Panc1 (cell line): ENCODE measurements around the gene IMPG2. TPM values are rescaled to one million over a fixed set of nuclear protein-coding genes. Genes with fewer than 3 reads are reported as not detected.

Source experiments
- ATAC-seq: fragments of 200-7000 bp; cut with Tn5 transposase; 2 replicates; pipeline ENCODE4 v1.9.1; 2020; ENCODE audit warnings: mild to moderate bottlenecking, moderate library complexity
- BruUV-seq: library from RNA; stranded (reverse); fragments of 400-500 nt; replicated peaks from 2 replicates; lab custom pipeline; 2021; lab: Mats Ljungman, UMichigan
- CTCF ChIA-PET: fragments of 300-600 bp; sonication (Branson Sonifier 250); formaldehyde crosslinking; loops from one replicate; lab custom pipeline; 2022; ENCODE audit warnings: antibody characterized with exemption; lab: Charles Lee
- POLR2A ChIA-PET: fragments of 300-600 bp; sonication (Branson Sonifier 250); formaldehyde crosslinking; loops from one replicate; lab custom pipeline; 2022; ENCODE audit warnings: antibody characterized with exemption; lab: Charles Lee
- DNase-seq: peaks from one replicate; pipeline ENCODE4 v3.0.0-alpha.2; 2010; ENCODE audit warnings: low read depth, low spot score
- H3K27ac ChIP-seq: 2 replicates; pipeline ENCODE4 v1.5.1; 2011; ENCODE audit warnings: mild to moderate bottlenecking, low read length, inconsistent platforms
- H3K27me3 ChIP-seq: fragments of 200-500 bp; sonication (Bioruptor generic); 2 replicates; pipeline ENCODE4 v1.6.0; 2014; ENCODE audit warnings: low read length, inconsistent platforms; ENCODE audit not compliant: control insufficient read depth, insufficient read depth
- H3K36me3 ChIP-seq: fragments of 200-500 bp; sonication (Bioruptor generic); 2 replicates; pipeline ENCODE4 v1.5.1; 2014; ENCODE audit warnings: inconsistent platforms, mild to moderate bottlenecking, low read length, moderate library complexity; ENCODE audit not compliant: control insufficient read depth, insufficient read depth
- H3K4me1 ChIP-seq: 2 replicates; pipeline ENCODE4 v1.5.1; 2011; ENCODE audit warnings: inconsistent platforms, mild to moderate bottlenecking, low read length, moderate library complexity; ENCODE audit not compliant: control insufficient read depth, insufficient read depth
- H3K4me3 ChIP-seq, 2 experiments: 2 replicates each; pipeline ENCODE4 v1.5.1; 2011 to 2012; ENCODE audit warnings: low read depth in 2 of 2, low read length in 2 of 2, mild to moderate bottlenecking in 2 of 2, inconsistent platforms in 1 of 2, moderate library complexity in 1 of 2
- H3K9me3 ChIP-seq: fragments of 200-500 bp; sonication (Bioruptor generic); 2 replicates; pipeline ENCODE4 v1.5.1; 2014; ENCODE audit warnings: low read depth, mild to moderate bottlenecking, inconsistent platforms, low read length, moderate library complexity; ENCODE audit not compliant: control insufficient read depth, insufficient read depth
- POLR2AphosphoS5 ChIP-seq: IDR thresholded peaks from 2 replicates; pipeline ENCODE4 v1.6.1; 2012; ENCODE audit warnings: mild to moderate bottlenecking, low read depth, low read length, moderate library complexity
- SIN3A ChIP-seq: IDR thresholded peaks from 2 replicates; pipeline ENCODE4 v1.6.1; 2012; ENCODE audit warnings: low read depth, mild to moderate bottlenecking, low read length, moderate library complexity, borderline replicate concordance; ENCODE audit not compliant: insufficient read depth
- TCF7L2 ChIP-seq: IDR thresholded peaks from 2 replicates; pipeline ENCODE4 v1.6.1; 2011; ENCODE audit warnings: mild to moderate bottlenecking, low read depth, low read length, inconsistent platforms
- in situ Hi-C: cut with HindIII; loops from 2 replicates; pipeline ENCODE4 v1.10.0; 2016; ENCODE audit warnings: low sequenced_read_pairs, low pct_unique_long_range_greater_than_20kb
- intact Hi-C: fragments of 100-400 bp; cut with micrococcal nuclease; formaldehyde crosslinking; loops from one replicate; pipeline ENCODE4 v1.10.0; 2022; ENCODE audit not compliant: unreplicated experiment
- total RNA-seq: library from RNA; stranded (reverse); gene quantifications from one replicate; pipeline ENCODE4 v1.2.1, GENCODE V29; 2021; ENCODE audit not compliant: unreplicated experiment
- TF ChIP-seq, protein P1 (sequence below), 2 experiments: IDR thresholded peaks; 2 replicates each; pipeline ENCODE4 v1.6.1; 2011 to 2012; ENCODE audit warnings: low read depth in 2 of 2, control low read depth in 1 of 2, low read length in 1 of 2, mild to moderate bottlenecking in 1 of 2, moderate library complexity in 1 of 2; ENCODE audit not compliant: insufficient read depth in 1 of 2
- TF ChIP-seq, protein P2 (sequence below): fragments of 450-650 bp; IDR thresholded peaks from 2 replicates; pipeline ENCODE4 v1.5.1; 2017; ENCODE audit warnings: mild to moderate bottlenecking

IMPG2 gene
- total RNA-seq, 1 experiment from 2014 or later = 0.10 TPM

DNA sequence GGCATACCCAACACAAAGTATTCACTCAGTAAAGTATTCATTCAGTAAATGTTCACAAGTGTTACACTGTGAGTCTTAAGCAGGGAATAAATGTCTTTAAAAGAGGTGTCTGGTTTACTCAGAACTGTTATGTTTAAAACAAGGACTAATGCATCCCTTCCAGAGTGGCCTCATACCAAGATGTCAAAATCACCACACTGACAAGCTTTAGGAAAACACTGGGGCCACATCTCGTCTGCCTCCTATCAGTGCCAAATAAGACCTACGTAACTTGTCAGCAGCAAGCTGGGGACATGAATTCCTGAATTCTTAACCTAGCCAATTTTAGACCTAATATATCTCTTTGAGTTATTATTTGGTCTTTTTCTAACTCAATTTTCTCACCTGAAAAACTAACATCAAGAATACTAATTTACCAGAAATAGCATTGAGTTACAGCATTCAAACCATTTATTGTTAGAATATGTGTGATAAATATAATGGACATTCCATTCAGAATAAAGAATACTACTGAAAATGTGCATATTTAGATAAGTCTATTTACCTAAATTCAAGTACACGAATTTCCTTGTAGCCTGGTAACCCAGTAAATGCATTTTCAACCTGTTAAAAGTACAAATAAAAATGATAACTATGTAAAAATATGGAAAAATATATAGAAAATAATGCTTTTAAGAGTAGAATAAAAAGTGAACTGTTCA lies 51.3 kb downstream of the IMPG2 start:
- in situ Hi-C loops = no loop called here
- intact Hi-C loops = no loop called here

DNA sequence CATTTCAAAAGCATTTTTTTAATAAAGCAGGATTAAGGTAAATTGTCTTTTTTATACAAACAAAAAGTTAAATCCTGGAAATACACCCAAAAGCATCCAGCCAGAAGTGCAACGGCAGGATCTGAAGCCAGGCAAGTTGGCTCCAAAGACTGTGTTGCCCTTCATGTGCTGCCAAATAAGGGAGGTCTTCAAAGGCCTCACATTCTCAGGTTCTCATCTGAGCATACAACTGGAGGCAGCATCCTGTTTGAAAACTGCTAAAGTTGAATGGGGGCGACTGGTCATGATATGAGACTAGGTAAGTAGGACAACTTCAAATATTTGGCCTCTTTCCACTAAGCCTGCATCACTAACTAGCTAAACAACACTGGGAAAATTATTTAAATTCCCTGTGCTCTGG lies 52.2 kb downstream of the IMPG2 start:
- no peak for DNase-seq
- POLR2A ChIA-PET = no interaction called here
- H3K27ac ChIP-seq = no peak overlapping the region
- no peaks in the 10 kb centered on the region for H3K36me3 ChIP-seq
- intact Hi-C loops = no loop called here
- no TSS peak for BruUV-seq
- CTCF ChIA-PET = no interaction called here
- no peak overlapping the region for H3K4me3 ChIP-seq
- H3K27me3 ChIP-seq = no peaks in the 10 kb centered on the region
- no peak for ATAC-seq
- no peaks in the 10 kb centered on the region for H3K4me1 ChIP-seq
- no peak for TF ChIP-seq POLR2AphosphoS5
- no peak for TF ChIP-seq TCF7L2
- TF ChIP-seq SIN3A = no peak
- TF ChIP-seq, protein P1, sequence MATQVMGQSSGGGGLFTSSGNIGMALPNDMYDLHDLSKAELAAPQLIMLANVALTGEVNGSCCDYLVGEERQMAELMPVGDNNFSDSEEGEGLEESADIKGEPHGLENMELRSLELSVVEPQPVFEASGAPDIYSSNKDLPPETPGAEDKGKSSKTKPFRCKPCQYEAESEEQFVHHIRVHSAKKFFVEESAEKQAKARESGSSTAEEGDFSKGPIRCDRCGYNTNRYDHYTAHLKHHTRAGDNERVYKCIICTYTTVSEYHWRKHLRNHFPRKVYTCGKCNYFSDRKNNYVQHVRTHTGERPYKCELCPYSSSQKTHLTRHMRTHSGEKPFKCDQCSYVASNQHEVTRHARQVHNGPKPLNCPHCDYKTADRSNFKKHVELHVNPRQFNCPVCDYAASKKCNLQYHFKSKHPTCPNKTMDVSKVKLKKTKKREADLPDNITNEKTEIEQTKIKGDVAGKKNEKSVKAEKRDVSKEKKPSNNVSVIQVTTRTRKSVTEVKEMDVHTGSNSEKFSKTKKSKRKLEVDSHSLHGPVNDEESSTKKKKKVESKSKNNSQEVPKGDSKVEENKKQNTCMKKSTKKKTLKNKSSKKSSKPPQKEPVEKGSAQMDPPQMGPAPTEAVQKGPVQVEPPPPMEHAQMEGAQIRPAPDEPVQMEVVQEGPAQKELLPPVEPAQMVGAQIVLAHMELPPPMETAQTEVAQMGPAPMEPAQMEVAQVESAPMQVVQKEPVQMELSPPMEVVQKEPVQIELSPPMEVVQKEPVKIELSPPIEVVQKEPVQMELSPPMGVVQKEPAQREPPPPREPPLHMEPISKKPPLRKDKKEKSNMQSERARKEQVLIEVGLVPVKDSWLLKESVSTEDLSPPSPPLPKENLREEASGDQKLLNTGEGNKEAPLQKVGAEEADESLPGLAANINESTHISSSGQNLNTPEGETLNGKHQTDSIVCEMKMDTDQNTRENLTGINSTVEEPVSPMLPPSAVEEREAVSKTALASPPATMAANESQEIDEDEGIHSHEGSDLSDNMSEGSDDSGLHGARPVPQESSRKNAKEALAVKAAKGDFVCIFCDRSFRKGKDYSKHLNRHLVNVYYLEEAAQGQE (IDR thresholded peaks at IDR 0.05; ENCODE audit: insufficient read depth in 1 of 2, low read depth in 2 of 2, low read length in 1 of 2) = no peak
- TF ChIP-seq, protein P2, sequence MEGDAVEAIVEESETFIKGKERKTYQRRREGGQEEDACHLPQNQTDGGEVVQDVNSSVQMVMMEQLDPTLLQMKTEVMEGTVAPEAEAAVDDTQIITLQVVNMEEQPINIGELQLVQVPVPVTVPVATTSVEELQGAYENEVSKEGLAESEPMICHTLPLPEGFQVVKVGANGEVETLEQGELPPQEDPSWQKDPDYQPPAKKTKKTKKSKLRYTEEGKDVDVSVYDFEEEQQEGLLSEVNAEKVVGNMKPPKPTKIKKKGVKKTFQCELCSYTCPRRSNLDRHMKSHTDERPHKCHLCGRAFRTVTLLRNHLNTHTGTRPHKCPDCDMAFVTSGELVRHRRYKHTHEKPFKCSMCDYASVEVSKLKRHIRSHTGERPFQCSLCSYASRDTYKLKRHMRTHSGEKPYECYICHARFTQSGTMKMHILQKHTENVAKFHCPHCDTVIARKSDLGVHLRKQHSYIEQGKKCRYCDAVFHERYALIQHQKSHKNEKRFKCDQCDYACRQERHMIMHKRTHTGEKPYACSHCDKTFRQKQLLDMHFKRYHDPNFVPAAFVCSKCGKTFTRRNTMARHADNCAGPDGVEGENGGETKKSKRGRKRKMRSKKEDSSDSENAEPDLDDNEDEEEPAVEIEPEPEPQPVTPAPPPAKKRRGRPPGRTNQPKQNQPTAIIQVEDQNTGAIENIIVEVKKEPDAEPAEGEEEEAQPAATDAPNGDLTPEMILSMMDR = no peak
- in situ Hi-C loops = no loop called here
- no peaks in the 10 kb centered on the region for H3K9me3 ChIP-seq

More for the DNA sequence above, 51.3 kb downstream of the IMPG2 start:
- BruUV-seq = no TSS peak
- no peak for TF ChIP-seq SIN3A
- TF ChIP-seq, protein P1 (IDR thresholded peaks at IDR 0.05; ENCODE audit: insufficient read depth in 1 of 2, low read depth in 2 of 2, low read length in 1 of 2) = no peak
- no peak for TF ChIP-seq TCF7L2
- TF ChIP-seq, protein P2 = no peak
- no peak for TF ChIP-seq POLR2AphosphoS5
- H3K4me3 ChIP-seq = no peak overlapping the region
- H3K27ac ChIP-seq = no peak overlapping the region
- DNase-seq (no peak), ATAC-seq (no peak)
- ChIA-PET CTCF (no interaction called here), POLR2A (interaction anchor here (0.5 to 0.6 kb wide), 2 partner anchors 18 to 28 kb away, joined by 3 to 5 read pairs; no protein-coding TSS in a partner anchor)
- no peaks in the 10 kb centered on the region for H3K9me3 ChIP-seq
- H3K4me1 ChIP-seq = no peaks in the 10 kb centered on the region
- no peaks in the 10 kb centered on the region for H3K36me3 ChIP-seq
- no peaks in the 10 kb centered on the region for H3K27me3 ChIP-seq
